A549 (cell line): ENCODE measurements around the gene TMEM145. TPM values are rescaled to one million over a fixed set of nuclear protein-coding genes. Genes with fewer than 3 reads are reported as not detected.

ENCODE experiments used
- ATAC-seq, 2 experiments: fragments of 200-7000 bp in 1 of 2; fragments of >200 bp in 1 of 2; cut with Nextera tagmentation in 1 of 2; cut with Tn5 transposase in 1 of 2; 3 replicates each; pipeline versions ENCODE4 v1.8.0 to v1.9.1; 2018 to 2020; ENCODE audit warnings: mild to moderate bottlenecking in 1 of 2, moderate library complexity in 1 of 2
- CTCF ChIA-PET: fragments of 300-600 bp; sonication (Branson Sonifier 250); formaldehyde crosslinking; extraction: SDS; loops from one replicate; lab custom pipeline; 2021; ENCODE audit warnings: antibody characterized with exemption, inconsistent platforms; lab: Yijun Ruan, JAX
- POLR2A ChIA-PET: fragments of 350-600 bp; formaldehyde crosslinking; extraction: SDS; loops from one replicate; lab custom pipeline; 2021; ENCODE audit warnings: antibody characterized with exemption, inconsistent platforms; lab: Yijun Ruan, JAX
- DNase-seq, 2 experiments: peaks; one replicate each; pipeline versions ENCODE4 v3.0.0 to v3.0.0-alpha.2; 2011 to 2016; ENCODE audit warnings: low read depth in 1 of 2, low spot score in 1 of 2
- FAIRE-seq: peaks from 2 replicates; lab custom pipeline; 2011; peaks lifted over from hg19 to GRCh38; lab: Jason Lieb, UNC
- H3K27ac ChIP-seq, 2 experiments: fragments of >200 bp; sonication (Bioruptor Twin); formaldehyde crosslinking; 3 replicates each; pipeline ENCODE4 v1.5.1; 2016 to 2017
- H3K4me1 ChIP-seq: fragments of >200 bp; sonication (Bioruptor Twin); formaldehyde crosslinking; 3 replicates; pipeline ENCODE4 v1.6.1; 2016
- H3K4me2 ChIP-seq: fragments of >200 bp; sonication (Bioruptor Twin); formaldehyde crosslinking; 3 replicates; pipeline ENCODE4 v1.6.1; 2016
- H3K4me3 ChIP-seq: fragments of >200 bp; sonication (Bioruptor Twin); formaldehyde crosslinking; 3 replicates; pipeline ENCODE4 v1.5.1; 2016
- H3K9me3 ChIP-seq: fragments of >200 bp; sonication (Bioruptor Twin); formaldehyde crosslinking; 3 replicates; pipeline ENCODE4 v1.6.1; 2016
- CEBPB ChIP-seq, 2 experiments: fragments of >200 bp in 1 of 2; sonication (Bioruptor Twin) in 1 of 2; formaldehyde crosslinking in 1 of 2; IDR thresholded peaks; 2 replicates each; pipeline ENCODE4 v1.6.1; 2012 to 2016
- CHD2 ChIP-seq: fragments of 150-350 bp; IDR thresholded peaks from 2 replicates; pipeline ENCODE4 v1.6.1; 2014; ENCODE audit warnings: low read length; ENCODE audit not compliant: partially characterized antibody
- CHD4 ChIP-seq: fragments of 200-600 bp; sonication (generic); IDR thresholded peaks from 2 replicates; pipeline ENCODE4 v1.6.1; 2016; ENCODE audit warnings: antibody characterized with exemption, mild to moderate bottlenecking, borderline replicate concordance
- EP300 ChIP-seq, 2 experiments: fragments of >200 bp; sonication (Bioruptor Twin); formaldehyde crosslinking; IDR thresholded peaks; 2 replicates in 1 of 2; 3 replicates in 1 of 2; pipeline ENCODE4 v1.6.1; 2016 to 2017
- ESRRA ChIP-seq: fragments of 150-350 bp; IDR thresholded peaks from 2 replicates; pipeline ENCODE4 v1.6.1; 2014; ENCODE audit warnings: mild to moderate bottlenecking, low read length, borderline replicate concordance
- FOXS1 ChIP-seq: fragments of 250-450 bp; sonication (Bioruptor Pico); IDR thresholded peaks from 2 replicates; pipeline ENCODE4 v1.5.0; 2020; ENCODE audit warnings: mild to moderate bottlenecking, moderate library complexity
- HEYL ChIP-seq: fragments of 250-450 bp; sonication (Bioruptor Pico); IDR thresholded peaks from 2 replicates; pipeline ENCODE4 v1.8.0; 2021; ENCODE audit warnings: mild to moderate bottlenecking, moderate library complexity
- MYC ChIP-seq: IDR thresholded peaks from 2 replicates; pipeline ENCODE4 v1.6.1; 2012; ENCODE audit warnings: mild to moderate bottlenecking, inconsistent platforms, low read length, improper control_type of control experiment, borderline replicate concordance
- NFE2L2 ChIP-seq: fragments of 150-350 bp; conservative IDR thresholded peaks from 2 replicates; pipeline ENCODE4 v1.6.1; 2014; ENCODE audit warnings: low read length
- NPAS2 ChIP-seq: fragments of 250-450 bp; sonication (Bioruptor Pico); IDR thresholded peaks from 2 replicates; pipeline ENCODE4 v1.8.0; 2022; ENCODE audit warnings: mild to moderate bottlenecking, moderate library complexity, borderline replicate concordance
- NR3C1 ChIP-seq: fragments of >200 bp; sonication (Bioruptor Twin); formaldehyde crosslinking; IDR thresholded peaks from 3 replicates; pipeline ENCODE4 v1.6.1; 2017
- RCOR1 ChIP-seq: fragments of 150-350 bp; IDR thresholded peaks from 2 replicates; pipeline ENCODE4 v1.6.1; 2014; ENCODE audit warnings: antibody characterized with exemption, low read length, low read depth
- RFX5 ChIP-seq: fragments of 450-650 bp; IDR thresholded peaks from 2 replicates; pipeline ENCODE4 v1.7.1; 2014; ENCODE audit warnings: antibody characterized with exemption, mild to moderate bottlenecking, moderate library complexity
- SREBF2 ChIP-seq: fragments of 450-650 bp; IDR thresholded peaks from 2 replicates; pipeline ENCODE4 v1.6.1; 2014; ENCODE audit warnings: mild to moderate bottlenecking, moderate library complexity
- TFCP2L1 ChIP-seq: fragments of 250-450 bp; sonication (Bioruptor Pico); IDR thresholded peaks from 2 replicates; pipeline ENCODE4 v1.5.0; 2021; ENCODE audit warnings: mild to moderate bottlenecking
- USF2 ChIP-seq: fragments of 450-650 bp; IDR thresholded peaks from 2 replicates; pipeline ENCODE4 v1.6.1; 2014; ENCODE audit warnings: antibody characterized with exemption
- ZC3H11A ChIP-seq: fragments of 450-650 bp; IDR thresholded peaks from 2 replicates; pipeline ENCODE4 v1.6.1; 2014; ENCODE audit warnings: antibody characterized with exemption, mild to moderate bottlenecking
- WGBS: methylation state at CpG from one replicate; pipeline ENCODE4 v1.1.6; 2017; ENCODE audit errors: missing lambda C conversion rate; 5-methylcytosine and 5-hydroxymethylcytosine counted together
- polyA plus RNA-seq, 4 experiments: library from polyadenylated mRNA; depleted of rRNA in 3 of 4; stranded (reverse); fragments of >200 nt; fragmentation: RNase III in 1 of 4; extraction: RNeasy Plus Mini Kit Qiagen cat#74134 plus additional on column Dnase treatment in 1 of 4; gene quantifications; 2 replicates in 3 of 4; 3 replicates in 1 of 4; pipeline ENCODE4 v1.2.3, GENCODE V29; 2011 to 2017
- TF ChIP-seq, protein P1 (sequence below): fragments of 200-600 bp; sonication (generic); IDR thresholded peaks from 2 replicates; pipeline ENCODE4 v1.6.1; 2016; ENCODE audit warnings: antibody characterized with exemption, mild to moderate bottlenecking, moderate library complexity
- TF ChIP-seq, protein P2 (sequence below): fragments of >200 bp; sonication (Bioruptor Twin); formaldehyde crosslinking; IDR thresholded peaks from 2 replicates; pipeline ENCODE4 v1.6.1; 2016
- TF ChIP-seq, protein P3 (sequence below): IDR thresholded peaks from 2 replicates; pipeline ENCODE4 v1.6.1; 2012; ENCODE audit warnings: low read depth, borderline replicate concordance

TMEM145 gene
- polyA plus RNA-seq, 2 of the 4 experiments (the other 2 are of a cell fraction) = 0.71 to 3.6 TPM

- peak in 1 of 2 experiments; percentile 14; a peak in 3 of 6 replicates for ATAC-seq
- H3K4me3 ChIP-seq = no peak overlapping the region
- no peak for TF ChIP-seq CEBPB (IDR thresholded peaks at IDR 0.05)
- no peak for TF ChIP-seq CHD4
- TF ChIP-seq FOXS1 (CRISPR knock-in tag) = no peak
- TF ChIP-seq, all 56 proteins: peak for 0
- ChIA-PET CTCF (interaction anchor here (0.5 to 23.7 kb wide), 12 partner anchors 9 to 209 kb away, joined by 3 to 616 read pairs (median 4); partner anchors contain the start of genes CIC, DEDD2, GSK3A and PAFAH1B3), POLR2A (no interaction called here)
- no peak for DNase-seq
- H3K27ac ChIP-seq = no peak overlapping the region
- H3K4me1 ChIP-seq = peaks cover 10% of the 10 kb centered on the region
- 69% methylated on average over 9 of the region's 9 CpGs for WGBS
- no peaks in the 10 kb centered on the region for H3K9me3 ChIP-seq
- no peak for FAIRE-seq
- H3K4me2 ChIP-seq = no peak overlapping the region
Observed at GRCh38 chr19:42291435-42291810, 21.7 kb upstream of the TMEM145 start.

GRCh38 chr19:42292042-42292960 lies 20.8 kb upstream of the TMEM145 start:
- POLR2A ChIA-PET = interaction anchor here (1.5 kb wide), 1 partner anchor 10 kb away, joined by 4 read pairs; the partner anchor contains the start of genes PAFAH1B3 and PRR19
- no peak overlapping the region for H3K4me3 ChIP-seq
- FAIRE-seq (no peak), DNase-seq (no peak), ATAC-seq (no peak)
- no peak overlapping the region for H3K4me2 ChIP-seq
- H3K9me3 ChIP-seq = no peaks in the 10 kb centered on the region
- TF ChIP-seq CHD2 = no peak
- TF ChIP-seq SREBF2 = no peak
- TF ChIP-seq HEYL = no peak
- TF ChIP-seq NR3C1 = no peak
- TF ChIP-seq RFX5 = no peak
- no peak for TF ChIP-seq NPAS2 (CRISPR knock-in tag)
- TF ChIP-seq, protein P1, sequence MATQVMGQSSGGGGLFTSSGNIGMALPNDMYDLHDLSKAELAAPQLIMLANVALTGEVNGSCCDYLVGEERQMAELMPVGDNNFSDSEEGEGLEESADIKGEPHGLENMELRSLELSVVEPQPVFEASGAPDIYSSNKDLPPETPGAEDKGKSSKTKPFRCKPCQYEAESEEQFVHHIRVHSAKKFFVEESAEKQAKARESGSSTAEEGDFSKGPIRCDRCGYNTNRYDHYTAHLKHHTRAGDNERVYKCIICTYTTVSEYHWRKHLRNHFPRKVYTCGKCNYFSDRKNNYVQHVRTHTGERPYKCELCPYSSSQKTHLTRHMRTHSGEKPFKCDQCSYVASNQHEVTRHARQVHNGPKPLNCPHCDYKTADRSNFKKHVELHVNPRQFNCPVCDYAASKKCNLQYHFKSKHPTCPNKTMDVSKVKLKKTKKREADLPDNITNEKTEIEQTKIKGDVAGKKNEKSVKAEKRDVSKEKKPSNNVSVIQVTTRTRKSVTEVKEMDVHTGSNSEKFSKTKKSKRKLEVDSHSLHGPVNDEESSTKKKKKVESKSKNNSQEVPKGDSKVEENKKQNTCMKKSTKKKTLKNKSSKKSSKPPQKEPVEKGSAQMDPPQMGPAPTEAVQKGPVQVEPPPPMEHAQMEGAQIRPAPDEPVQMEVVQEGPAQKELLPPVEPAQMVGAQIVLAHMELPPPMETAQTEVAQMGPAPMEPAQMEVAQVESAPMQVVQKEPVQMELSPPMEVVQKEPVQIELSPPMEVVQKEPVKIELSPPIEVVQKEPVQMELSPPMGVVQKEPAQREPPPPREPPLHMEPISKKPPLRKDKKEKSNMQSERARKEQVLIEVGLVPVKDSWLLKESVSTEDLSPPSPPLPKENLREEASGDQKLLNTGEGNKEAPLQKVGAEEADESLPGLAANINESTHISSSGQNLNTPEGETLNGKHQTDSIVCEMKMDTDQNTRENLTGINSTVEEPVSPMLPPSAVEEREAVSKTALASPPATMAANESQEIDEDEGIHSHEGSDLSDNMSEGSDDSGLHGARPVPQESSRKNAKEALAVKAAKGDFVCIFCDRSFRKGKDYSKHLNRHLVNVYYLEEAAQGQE = no peak
- no peak for TF ChIP-seq CHD4
- TF ChIP-seq RCOR1 = no peak
- TF ChIP-seq USF2 = no peak
- no peak for TF ChIP-seq EP300 (IDR thresholded peaks at IDR 0.05)
- TF ChIP-seq TFCP2L1 = no peak
- no peak for TF ChIP-seq ESRRA
- no peak for TF ChIP-seq ZC3H11A
- TF ChIP-seq NFE2L2 = no peak
- TF ChIP-seq MYC = no peak
- TF ChIP-seq, protein P2, sequence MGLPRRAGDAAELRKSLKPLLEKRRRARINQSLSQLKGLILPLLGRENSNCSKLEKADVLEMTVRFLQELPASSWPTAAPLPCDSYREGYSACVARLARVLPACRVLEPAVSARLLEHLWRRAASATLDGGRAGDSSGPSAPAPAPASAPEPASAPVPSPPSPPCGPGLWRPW = no peak
- TF ChIP-seq, protein P3, sequence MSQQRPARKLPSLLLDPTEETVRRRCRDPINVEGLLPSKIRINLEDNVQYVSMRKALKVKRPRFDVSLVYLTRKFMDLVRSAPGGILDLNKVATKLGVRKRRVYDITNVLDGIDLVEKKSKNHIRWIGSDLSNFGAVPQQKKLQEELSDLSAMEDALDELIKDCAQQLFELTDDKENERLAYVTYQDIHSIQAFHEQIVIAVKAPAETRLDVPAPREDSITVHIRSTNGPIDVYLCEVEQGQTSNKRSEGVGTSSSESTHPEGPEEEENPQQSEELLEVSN = no peak
- CTCF ChIA-PET = interaction anchor here (0.5 to 23.7 kb wide), 13 partner anchors 8 to 210 kb away, joined by 3 to 616 read pairs (median 4); partner anchors contain the start of genes GSK3A, PAFAH1B3, POU2F2 and PRR19
- WGBS = 92% methylated on average over 27 of the region's 27 CpGs
- no peak overlapping the region for H3K27ac ChIP-seq
- peaks cover 8% of the 10 kb centered on the region for H3K4me1 ChIP-seq
